SIG-M5 treated with dmso at 0.1 percent for 504 hours (cell line): ENCODE data around the gene AATF.
A peak's percentile ranks its signal among the peaks of the same experiment; 100 is the strongest.

Source experiments
- DNase-seq: peaks from one replicate; lab custom pipeline; 2025; ENCODE audit not compliant: unreplicated experiment; lab: John Stamatoyannopoulos, UW

The AATF gene

GRCh38 chr17:36977568-36977967, 28.8 kb downstream of the AATF start:
- no peak for DNase-seq

GRCh38 chr17:36978810-36979564, 30.2 kb downstream of the AATF start:
- no peak for DNase-seq

GRCh38 chr17:36979565-36979941, 30.8 kb downstream of the AATF start:
- no peak for DNase-seq

- no peak for DNase-seq
Measured at GRCh38 chr17:36980280-36980761, 31.6 kb downstream of the AATF start.

GRCh38 chr17:36983618-36984017, 34.9 kb downstream of the AATF start:
- no peak for DNase-seq

- no peak for DNase-seq
Measured at GRCh38 chr17:36989173-36989572, 40.4 kb downstream of the AATF start.

GRCh38 chr17:36992701-36993100, 43.9 kb downstream of the AATF start:
- DNase-seq = no peak

GRCh38 chr17:36993227-36993626, 44.5 kb downstream of the AATF start:
- DNase-seq = no peak

- DNase-seq = no peak
Measured at GRCh38 chr17:36994438-36994837, 45.7 kb downstream of the AATF start.

- DNase-seq = peak; percentile 85
Measured at GRCh38 chr17:36999471-36999870, 50.7 kb downstream of the AATF start.

- DNase-seq = no peak
Measured at GRCh38 chr17:37016780-37017179, 68.0 kb downstream of the AATF start.

- no peak for DNase-seq
Measured at GRCh38 chr17:37017404-37017803, 68.7 kb downstream of the AATF start.

- no peak for DNase-seq
Measured at GRCh38 chr17:37019117-37019740, 70.5 kb downstream of the AATF start.

GRCh38 chr17:37019741-37020129, 71.0 kb downstream of the AATF start:
- DNase-seq = no peak

GRCh38 chr17:37024181-37024637, 75.5 kb downstream of the AATF start:
- DNase-seq = no peak

GRCh38 chr17:37025238-37025637, 76.5 kb downstream of the AATF start:
- no peak for DNase-seq

- DNase-seq = no peak
Measured at GRCh38 chr17:37025847-37026530, 77.2 kb downstream of the AATF start.

- no peak for DNase-seq
Measured at GRCh38 chr17:37026531-37026869, 77.7 kb downstream of the AATF start.

GRCh38 chr17:37028040-37028439, 79.3 kb downstream of the AATF start:
- DNase-seq = no peak

GRCh38 chr17:37031493-37032083, 82.8 kb downstream of the AATF start:
- DNase-seq = no peak

GRCh38 chr17:37037590-37038155, 88.9 kb downstream of the AATF start:
- DNase-seq = no peak
